Stimulated activated CD4-positive, alpha-beta T cell treated with anti-CD3 and anti-CD28 coated beads, Interleukin-15, amount 100 ng/mL, for 1 hour (primary cell): ENCODE results near the gene EDC4.

Source experiments
- DNase-seq, 2 donors: peaks; one replicate each; pipeline ENCODE4 v3.0.0-alpha.2; 2020; ENCODE audit warnings: low read depth in 1 of 2, low spot score in 1 of 2

The EDC4 gene

GRCh38 chr16:67873435-67874370, 851 bp downstream of the EDC4 start:
- DNase-seq = no peak

- DNase-seq = no peak
Measured at GRCh38 chr16:67874372-67874771, 1.5 kb downstream of the EDC4 start.

- no peak for DNase-seq
Measured at GRCh38 chr16:67877064-67877463, 4.2 kb downstream of the EDC4 start.

GRCh38 chr16:67878232-67878631, 5.4 kb downstream of the EDC4 start:
- no peak for DNase-seq

GRCh38 chr16:67878846-67879245, 6.0 kb downstream of the EDC4 start:
- DNase-seq = no peak

- DNase-seq = no peak
Measured at GRCh38 chr16:67879462-67879861, 6.6 kb downstream of the EDC4 start.

GRCh38 chr16:67879936-67880335, 7.1 kb downstream of the EDC4 start:
- no peak for DNase-seq

- no peak for DNase-seq
Measured at GRCh38 chr16:67880584-67880983, 7.7 kb downstream of the EDC4 start.

- no peak for DNase-seq
Measured at GRCh38 chr16:67881621-67882161, 8.8 kb downstream of the EDC4 start.

- DNase-seq = no peak
Measured at GRCh38 chr16:67882374-67883145, 9.7 kb downstream of the EDC4 start.

GRCh38 chr16:67883146-67883871, 10.5 kb downstream of the EDC4 start:
- DNase-seq = no peak

GRCh38 chr16:67883872-67884261, 11.0 kb downstream of the EDC4 start:
- DNase-seq = peak; percentile 53 to 72

- no peak for DNase-seq
Measured at GRCh38 chr16:67884684-67885083, 11.8 kb downstream of the EDC4 start, which contains the start of gene NRN1L. TSS of gene NRN1L (plus strand) at chr16:67884885. CDS start at chr16:67884904, 19 bp downstream.

GRCh38 chr16:67885545-67885944, 12.7 kb downstream of the EDC4 start:
- no peak for DNase-seq

- no peak for DNase-seq
Measured at GRCh38 chr16:67885976-67886375, 13.1 kb downstream of the EDC4 start.

GRCh38 chr16:67886387-67886786, 13.5 kb downstream of the EDC4 start:
- no peak for DNase-seq

GRCh38 chr16:67888331-67888730, 15.5 kb downstream of the EDC4 start:
- no peak for DNase-seq

- no peak for DNase-seq
Measured at GRCh38 chr16:67892375-67892774, 19.5 kb downstream of the EDC4 start.

GRCh38 chr16:67892899-67893742, 20.3 kb downstream of the EDC4 start, which contains the start of gene PSKH1:
TSS of gene PSKH1 (plus strand) at chr16:67893254. CDS start at chr16:67908750, 15,496 bp downstream.
- DNase-seq = peak; percentile 82 to 90
